Measurements from ENCODE around the gene MAP1S. TPM values are rescaled to one million over a fixed set of nuclear protein-coding genes. Genes with fewer than 3 reads are reported as not detected.

The MAP1S gene
- polyA plus RNA-seq (2013, experiment 1 of 2; ENCODE audit: insufficient read length), result 53.2 TPM
- 39.3 TPM for polyA plus RNA-seq (2013, experiment 2 of 2; ENCODE audit: insufficient read length)

GRCh38 chr19:17718947-17719711, at the start of gene MAP1S:
MAP1S (plus strand) TSS chr19:17719480; CDS start chr19:17719503, 23 bp downstream.
- peak; percentile 63 for DNase-seq

GRCh38 chr19:17671906-17672305, 47.4 kb upstream of the MAP1S start:
- DNase-seq, result peak; percentile 21

GRCh38 chr19:17673937-17674799, 45.1 kb upstream of the MAP1S start:
- DNase-seq, result no peak

- DNase-seq, result no peak
Observed at GRCh38 chr19:17676295-17676694, 43.0 kb upstream of the MAP1S start.

GRCh38 chr19:17677002-17677401, 42.3 kb upstream of the MAP1S start:
- no peak for DNase-seq

GRCh38 chr19:17678836-17679235, 40.4 kb upstream of the MAP1S start:
- no peak for DNase-seq

GRCh38 chr19:17679526-17680229, 39.6 kb upstream of the MAP1S start:
- DNase-seq, result no peak

GRCh38 chr19:17680230-17680722, 39.0 kb upstream of the MAP1S start:
- DNase-seq, result peak; percentile 83

GRCh38 chr19:17681505-17682125, 37.7 kb upstream of the MAP1S start:
- DNase-seq, result peak; percentile 46

- no peak for DNase-seq
Observed at GRCh38 chr19:17682273-17682672, 37.0 kb upstream of the MAP1S start.

GRCh38 chr19:17683078-17683477, 36.2 kb upstream of the MAP1S start:
- DNase-seq, result no peak

GRCh38 chr19:17684256-17684655, 35.0 kb upstream of the MAP1S start:
- no peak for DNase-seq

- no peak for DNase-seq
Observed at GRCh38 chr19:17685451-17686022, 33.7 kb upstream of the MAP1S start.

GRCh38 chr19:17686023-17686521, 33.2 kb upstream of the MAP1S start:
- peak; percentile 32 for DNase-seq

GRCh38 chr19:17686592-17687024, 32.7 kb upstream of the MAP1S start:
- DNase-seq, result peak; percentile 42

- DNase-seq, result no peak
Observed at GRCh38 chr19:17687141-17687856, 32.0 kb upstream of the MAP1S start.

- peak; percentile 44 for DNase-seq
Observed at GRCh38 chr19:17687857-17688784, 31.2 kb upstream of the MAP1S start, which contains the start of gene UNC13A. UNC13A (minus strand) TSS chr19:17688354; CDS start chr19:17688199, 155 bp downstream.

GRCh38 chr19:17688853-17689595, 30.3 kb upstream of the MAP1S start:
- DNase-seq, result no peak

- DNase-seq, result no peak
Observed at GRCh38 chr19:17692566-17692965, 26.7 kb upstream of the MAP1S start.
